GM19328 (cell line): ENCODE results near the gene INTS6L.
"Not testable (repeated sequence)": the region's sequence is repeated elsewhere in the genome, so short reads cannot be mapped to it uniquely, and the experiment has no call there.

Experiments used
- ATAC-seq: cut with Tn5 transposase; IDR thresholded peaks from one replicate; pipeline ENCODE4 v1.9.1; 2021; ENCODE audit warnings: mild to moderate bottlenecking, moderate library complexity; ENCODE audit not compliant: unreplicated experiment

Gene INTS6L

DNA sequence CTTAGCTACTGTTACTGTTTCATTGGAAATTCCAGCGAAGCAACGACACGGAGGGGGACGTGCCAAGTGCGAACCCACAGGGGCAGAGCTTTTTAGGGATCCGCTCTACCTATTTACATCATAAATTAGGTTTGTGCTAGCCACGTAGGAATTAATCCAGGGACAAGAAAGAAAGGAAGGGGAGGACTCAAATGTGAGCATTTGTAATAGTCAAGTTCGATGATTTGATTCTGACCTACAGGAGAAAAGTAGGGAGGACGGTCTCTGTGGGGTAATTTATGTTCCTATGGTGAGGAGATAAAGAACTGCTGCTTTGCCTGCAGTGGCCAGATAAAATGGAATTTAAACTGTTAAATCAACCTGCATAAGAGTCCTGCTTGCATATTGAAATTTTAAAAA lies 1.7 kb downstream of the INTS6L start:
- ATAC-seq, result no peak

GRCh38 chrX:135522878-135523693 lies 2.6 kb downstream of the INTS6L start:
- ATAC-seq, result no peak

DNA sequence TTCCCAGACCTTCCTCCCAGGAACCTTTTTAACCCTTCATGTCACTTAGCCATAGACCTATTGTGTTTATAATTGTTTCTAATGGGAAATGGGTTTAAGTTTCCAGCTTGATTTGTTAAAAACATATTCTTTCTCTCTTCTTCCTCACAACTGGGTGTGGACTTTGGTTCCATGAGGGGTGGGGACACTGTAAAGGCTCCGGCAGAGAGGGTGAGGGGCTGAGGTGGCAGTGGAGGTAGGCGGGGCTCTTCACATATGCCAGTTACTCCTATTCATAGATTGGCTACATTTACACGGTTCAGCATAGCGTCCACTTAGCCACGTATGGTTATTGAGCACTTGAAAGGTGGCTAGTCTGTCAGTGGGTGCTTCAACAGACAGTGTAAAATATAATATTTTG lies 7.8 kb downstream of the INTS6L start:
- no peak for ATAC-seq

DNA sequence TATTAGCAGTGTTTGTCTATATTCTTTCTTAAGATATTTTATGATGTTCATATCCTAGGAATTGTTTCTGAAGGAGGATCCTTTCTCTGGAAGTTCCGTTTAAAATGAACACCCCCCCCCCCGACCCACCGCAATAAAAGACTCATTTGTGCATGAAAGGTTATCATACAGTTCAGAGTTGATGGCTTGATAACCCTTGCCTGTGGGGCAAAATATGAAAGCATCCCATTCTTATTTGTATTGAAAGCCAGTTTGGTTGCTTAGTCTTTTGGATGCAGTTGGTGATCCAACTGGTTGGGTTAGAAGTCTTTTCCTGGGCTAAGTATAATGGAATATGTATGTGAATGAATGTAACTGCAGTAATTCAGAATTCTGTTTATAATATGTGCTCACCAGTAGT lies 8.3 kb downstream of the INTS6L start:
- no peak for ATAC-seq

- ATAC-seq, result no peak
Measured at GRCh38 chrX:135530097-135530496, 9.6 kb downstream of the INTS6L start.

DNA sequence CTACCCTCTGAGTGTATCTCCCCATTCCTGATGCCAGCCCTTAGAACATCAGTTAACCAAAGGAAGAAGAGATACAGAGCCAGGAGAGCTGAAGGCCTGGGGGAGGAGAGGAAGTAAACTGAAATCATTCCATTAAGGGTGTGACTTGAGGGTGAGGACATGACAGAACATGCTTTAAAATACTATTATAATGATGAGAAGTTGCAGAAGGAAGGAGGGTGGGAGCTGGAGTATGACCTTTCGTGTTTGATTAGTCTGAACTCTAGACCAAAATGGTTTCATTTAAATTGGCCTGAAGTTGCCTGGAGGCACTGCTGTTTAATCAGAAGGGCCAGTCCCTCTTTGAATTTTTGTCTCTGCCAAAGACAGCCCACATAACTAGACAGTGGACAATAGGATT lies 11.4 kb downstream of the INTS6L start:
- ATAC-seq, result no peak

DNA sequence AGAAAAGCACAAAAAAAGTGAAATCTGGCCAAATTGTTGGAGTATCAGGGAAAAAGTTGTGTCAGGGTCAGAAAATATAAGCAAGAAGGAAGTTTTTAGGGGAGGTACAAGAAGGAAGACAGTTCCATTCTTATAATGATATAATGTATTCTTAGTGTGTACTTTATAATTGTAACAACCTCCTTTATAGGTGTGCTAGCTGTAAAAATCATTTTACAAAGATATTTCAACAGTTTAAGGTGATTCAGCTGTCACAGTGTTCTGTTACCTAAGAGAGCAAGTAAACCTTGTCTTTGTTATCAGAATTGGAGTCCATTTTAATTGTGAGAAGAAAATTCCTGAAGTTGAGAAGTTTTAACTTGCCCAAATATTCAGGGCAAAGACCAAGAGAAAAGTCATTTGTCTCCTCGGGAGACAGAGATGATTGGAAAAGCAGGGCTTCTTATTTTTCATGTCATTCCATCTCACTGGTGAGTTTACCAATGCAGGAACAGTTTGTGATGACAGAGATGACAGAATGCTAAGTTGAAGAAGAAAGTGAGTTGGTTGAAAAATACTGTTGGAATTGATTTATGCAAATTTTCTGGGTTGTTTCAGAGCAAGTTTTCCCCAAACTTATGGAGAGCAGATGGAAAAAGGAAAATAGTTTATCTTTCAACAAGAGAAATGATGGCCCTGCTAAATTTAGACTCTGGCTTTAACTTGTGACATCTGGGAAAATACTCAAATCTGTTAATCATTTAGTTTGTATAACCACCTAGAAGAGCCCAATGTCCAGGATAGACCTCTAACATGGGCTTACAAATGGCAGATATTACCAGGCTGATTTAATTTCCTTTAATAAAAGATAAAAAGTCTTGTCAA lies 14.8 kb downstream of the INTS6L start:
- ATAC-seq, result no peak

DNA sequence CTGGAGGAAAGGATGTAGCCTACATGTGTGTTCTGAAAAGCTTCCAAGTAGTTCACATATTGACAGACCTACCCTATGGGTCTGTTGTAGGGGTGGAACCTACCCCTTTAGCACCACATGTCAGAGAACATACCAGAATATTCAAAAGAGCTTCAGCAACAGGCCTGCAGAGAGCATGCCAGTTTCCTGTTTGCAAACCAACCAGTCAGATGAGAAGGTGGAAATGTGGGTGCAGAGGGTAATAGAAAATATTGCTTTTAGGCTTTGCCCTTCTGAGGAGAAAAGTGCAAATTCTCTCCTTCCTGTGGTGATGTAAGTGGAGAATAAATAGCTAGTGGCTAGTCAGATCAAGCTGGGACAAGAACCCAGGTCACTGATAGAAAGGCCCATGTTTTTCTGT lies 16.4 kb downstream of the INTS6L start:
- no peak for ATAC-seq

- no peak for ATAC-seq
Measured at GRCh38 chrX:135541351-135541750, 20.9 kb downstream of the INTS6L start.

GRCh38 chrX:135543172-135543571 lies 22.7 kb downstream of the INTS6L start:
- no peak for ATAC-seq

GRCh38 chrX:135543924-135544323 lies 23.5 kb downstream of the INTS6L start:
- no peak for ATAC-seq

GRCh38 chrX:135544338-135544948 lies 24.0 kb downstream of the INTS6L start:
- ATAC-seq, result no peak

GRCh38 chrX:135547767-135548166 lies 27.3 kb downstream of the INTS6L start:
- no peak for ATAC-seq

GRCh38 chrX:135549519-135549918 lies 29.1 kb downstream of the INTS6L start:
- no peak for ATAC-seq

GRCh38 chrX:135556055-135556454 lies 35.6 kb downstream of the INTS6L start:
- ATAC-seq, result no peak

DNA sequence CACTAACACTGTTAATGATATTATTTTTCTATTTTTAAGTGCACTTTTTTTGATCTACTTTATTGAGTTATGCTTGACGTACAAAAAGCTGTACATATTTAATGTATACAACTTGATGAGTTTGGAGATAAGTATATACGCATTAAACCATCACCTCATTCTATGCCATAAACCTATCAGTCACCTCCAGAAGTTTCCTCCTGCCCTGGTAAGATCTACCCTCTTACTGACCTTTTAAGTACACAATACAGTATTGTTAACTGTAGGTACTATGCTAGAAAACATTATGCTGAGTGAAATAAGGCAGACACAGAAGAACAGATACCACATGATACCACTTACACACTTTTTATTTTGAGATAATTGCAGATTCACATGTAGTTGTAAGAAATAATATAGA lies 36.9 kb downstream of the INTS6L start:
- no peak for ATAC-seq

GRCh38 chrX:135572436-135572835 lies 52.0 kb downstream of the INTS6L start:
- no peak for ATAC-seq

DNA sequence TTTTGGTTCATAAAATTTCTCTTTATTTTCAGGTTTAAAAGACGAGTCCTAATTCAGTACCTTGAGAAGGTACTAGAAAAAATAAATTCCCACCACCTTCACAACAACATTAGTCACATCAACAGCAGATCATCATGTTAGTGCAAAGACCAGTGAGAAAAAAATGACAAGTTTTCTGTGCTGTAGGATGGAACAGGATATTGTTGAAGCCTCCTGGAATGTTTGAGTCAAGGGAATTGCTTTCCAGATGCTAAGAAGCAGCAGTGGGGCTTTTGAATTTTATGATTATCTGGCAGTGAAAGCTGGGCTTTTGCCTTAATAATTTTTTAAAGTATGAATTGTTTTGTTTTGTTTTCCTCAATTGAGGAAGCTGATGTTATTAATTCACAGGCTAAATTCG lies 61.0 kb downstream of the INTS6L start:
- ATAC-seq, result no peak

DNA sequence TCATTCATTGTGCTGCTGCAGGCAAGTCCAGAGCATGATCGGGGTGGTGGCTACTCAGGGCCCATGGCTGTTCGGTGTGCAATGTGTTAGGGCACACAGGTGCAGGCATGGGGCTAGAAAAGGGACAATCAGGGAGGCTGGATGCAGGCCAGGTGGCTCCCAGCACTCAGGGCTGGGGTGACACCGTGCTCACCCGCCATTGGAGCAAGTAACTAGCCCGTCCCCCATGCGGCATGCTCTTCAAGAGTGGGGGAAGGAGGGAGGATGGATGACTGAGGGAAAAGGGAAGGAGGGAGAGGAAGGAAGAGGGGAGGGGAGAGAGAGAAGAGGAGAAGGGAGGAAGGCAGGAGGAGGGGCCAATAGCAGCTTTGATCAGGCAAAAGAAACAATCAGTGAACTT lies 64.7 kb downstream of the INTS6L start:
- ATAC-seq, result no peak

GRCh38 chrX:135591871-135592270 lies 71.4 kb downstream of the INTS6L start:
- no peak for ATAC-seq

DNA sequence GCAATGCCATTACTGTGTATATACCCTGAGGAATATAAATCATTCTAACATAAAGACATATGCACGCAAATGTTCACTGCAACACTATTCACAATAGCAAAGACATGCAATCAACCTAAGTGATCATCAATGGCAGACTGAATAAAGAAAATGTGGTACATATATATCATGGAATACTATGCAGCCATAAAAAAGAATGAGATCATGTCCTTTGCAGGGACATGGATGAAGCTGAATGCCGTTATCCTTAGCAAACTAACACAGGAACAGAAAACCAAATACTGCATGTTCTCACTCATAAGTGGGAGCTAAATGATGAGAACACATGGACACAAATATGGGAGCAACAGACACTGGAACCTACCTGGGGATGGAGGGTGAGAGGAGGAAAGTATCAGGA lies 73.6 kb downstream of the INTS6L start:
- ATAC-seq, result not testable (repeated sequence)

- not testable (repeated sequence) for ATAC-seq
Measured at GRCh38 chrX:135594453-135594852, 74.0 kb downstream of the INTS6L start.
